Skeletal muscle satellite cell (primary cell): ENCODE measurements around the gene GPR173. TPM values are rescaled to one million over a fixed set of nuclear protein-coding genes. Genes with fewer than 3 reads are reported as not detected.

Experiments
- small RNA-seq: library from RNA; depleted of rRNA; stranded (forward); fragments of <200 nt; gene quantifications from one replicate; pipeline ENCODE3, GENCODE V24; 2012

The GPR173 gene

Small RNA genes within 50 kb of the gene (small RNA-seq; reads per million reads assigned to genes)
- gene AL591212.2, result not detected
